Measurements from ENCODE around the gene AGFG2.

DNA sequence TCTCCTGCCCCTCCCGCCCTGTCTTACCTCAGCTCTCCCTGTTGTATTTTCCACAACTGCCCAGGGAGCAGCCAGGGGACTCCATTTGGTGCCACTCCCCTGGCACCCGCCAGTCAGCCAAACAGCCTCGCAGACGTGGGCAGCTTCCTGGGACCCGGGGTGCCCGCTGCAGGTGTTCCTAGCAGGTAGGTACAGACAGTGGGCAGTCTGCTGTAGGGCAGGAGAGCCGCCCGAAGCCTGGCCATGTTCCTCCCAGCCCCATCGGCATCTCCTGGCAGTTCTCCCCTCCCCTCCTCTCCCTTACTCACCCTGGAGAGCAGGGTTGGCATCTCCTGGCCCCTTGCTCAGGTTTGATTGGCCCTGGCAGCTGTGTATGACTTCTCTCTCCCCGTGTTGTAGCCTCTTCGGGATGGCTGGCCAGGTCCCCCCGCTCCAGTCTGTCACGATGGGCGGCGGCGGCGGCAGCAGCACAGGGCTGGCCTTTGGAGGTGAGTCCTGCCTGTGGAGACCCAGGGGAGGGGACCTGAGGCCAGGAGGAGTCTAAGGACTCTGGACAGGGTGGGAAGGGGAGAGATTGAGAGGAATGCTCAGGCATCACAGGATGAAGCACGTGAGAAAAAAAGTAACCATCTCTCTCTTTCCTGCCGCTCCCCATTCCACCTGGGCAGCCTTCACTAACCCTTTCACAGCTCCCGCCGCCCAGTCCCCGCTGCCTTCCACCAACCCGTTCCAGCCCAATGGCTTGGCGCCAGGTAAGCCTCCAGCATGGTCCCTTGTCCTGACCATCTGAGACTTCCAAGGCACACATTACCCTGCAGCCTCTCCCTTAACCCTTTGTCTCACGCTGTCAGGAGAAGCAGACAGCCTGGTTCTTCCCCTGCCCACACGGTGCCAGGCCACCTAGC, 23.4 kb downstream of the AGFG2 start:
- TF ChIP-seq, protein P1, sequence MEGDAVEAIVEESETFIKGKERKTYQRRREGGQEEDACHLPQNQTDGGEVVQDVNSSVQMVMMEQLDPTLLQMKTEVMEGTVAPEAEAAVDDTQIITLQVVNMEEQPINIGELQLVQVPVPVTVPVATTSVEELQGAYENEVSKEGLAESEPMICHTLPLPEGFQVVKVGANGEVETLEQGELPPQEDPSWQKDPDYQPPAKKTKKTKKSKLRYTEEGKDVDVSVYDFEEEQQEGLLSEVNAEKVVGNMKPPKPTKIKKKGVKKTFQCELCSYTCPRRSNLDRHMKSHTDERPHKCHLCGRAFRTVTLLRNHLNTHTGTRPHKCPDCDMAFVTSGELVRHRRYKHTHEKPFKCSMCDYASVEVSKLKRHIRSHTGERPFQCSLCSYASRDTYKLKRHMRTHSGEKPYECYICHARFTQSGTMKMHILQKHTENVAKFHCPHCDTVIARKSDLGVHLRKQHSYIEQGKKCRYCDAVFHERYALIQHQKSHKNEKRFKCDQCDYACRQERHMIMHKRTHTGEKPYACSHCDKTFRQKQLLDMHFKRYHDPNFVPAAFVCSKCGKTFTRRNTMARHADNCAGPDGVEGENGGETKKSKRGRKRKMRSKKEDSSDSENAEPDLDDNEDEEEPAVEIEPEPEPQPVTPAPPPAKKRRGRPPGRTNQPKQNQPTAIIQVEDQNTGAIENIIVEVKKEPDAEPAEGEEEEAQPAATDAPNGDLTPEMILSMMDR (tag by site-specific recombination; IDR thresholded peaks at IDR 0.05), result no peak
- TF ChIP-seq ZNF664 (tag by site-specific recombination; IDR thresholded peaks at IDR 0.05) (no peak), TRIM28 (IDR thresholded peaks at IDR 0.05; ENCODE audit: borderline replicate concordance, low read length) (no peak), ZNF549 (tag by site-specific recombination; IDR thresholded peaks at IDR 0.05) (no peak), SETDB1 (IDR thresholded peaks at IDR 0.05; ENCODE audit: insufficient read length, low read length) (no peak), ZNF274 (IDR thresholded peaks at IDR 0.05; ENCODE audit: low read length) (no peak), ZNF274 (tag by site-specific recombination; IDR thresholded peaks at IDR 0.05; ENCODE audit: borderline replicate concordance) (no peak)
